NCI-H2107 (cell line): ENCODE data around the gene ARHGEF12.

ENCODE experiments used
- DNase-seq: peaks from one replicate; lab custom pipeline; 2025; lab: John Stamatoyannopoulos, UW

Gene ARHGEF12

GRCh38 chr11:120424185-120424969 is 88.2 kb downstream of the ARHGEF12 start:
- no peak for DNase-seq

DNA sequence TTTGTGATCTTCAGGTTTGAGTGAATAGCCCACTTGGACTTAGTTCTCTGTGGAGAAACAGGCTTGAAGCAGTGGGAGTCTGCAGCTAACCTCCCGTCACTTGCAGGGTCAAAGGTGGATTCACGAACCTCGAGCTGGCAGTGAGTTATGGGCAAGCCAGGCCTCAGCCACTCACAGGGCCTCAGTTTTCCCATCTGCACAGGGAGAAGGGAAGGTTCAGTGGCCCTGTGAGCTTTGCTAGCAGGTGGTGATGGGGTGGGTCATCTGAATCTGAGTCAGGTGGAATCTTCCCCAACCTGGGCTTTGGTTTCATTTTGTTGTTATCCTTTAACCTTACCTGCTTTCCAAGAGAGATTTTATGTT is 88.7 kb downstream of the ARHGEF12 start:
- DNase-seq = no peak

- no peak for DNase-seq
Measured at GRCh38 chr11:120425527-120425926, 89.3 kb downstream of the ARHGEF12 start.

GRCh38 chr11:120430146-120430545 is 93.9 kb downstream of the ARHGEF12 start:
- no peak for DNase-seq

DNA sequence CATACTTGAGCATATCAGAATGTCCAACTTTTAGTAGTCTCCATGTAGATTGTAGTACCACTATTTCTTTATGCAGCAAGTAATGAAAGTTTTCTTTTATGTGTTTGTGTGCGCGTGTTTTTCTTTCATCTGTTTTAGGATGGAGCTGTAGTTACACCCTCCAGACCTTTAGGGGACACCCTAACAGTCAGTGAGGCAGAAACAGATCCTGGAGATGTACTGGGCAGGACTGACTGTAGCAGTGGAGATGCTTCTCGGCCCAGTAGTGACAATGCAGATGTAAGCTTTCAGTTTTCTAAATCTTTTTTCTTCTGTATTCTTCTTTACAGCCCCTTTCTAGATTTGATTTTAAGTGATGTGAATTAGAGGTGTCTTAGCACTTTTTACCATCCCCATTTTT is 95.4 kb downstream of the ARHGEF12 start:
- DNase-seq = no peak

DNA sequence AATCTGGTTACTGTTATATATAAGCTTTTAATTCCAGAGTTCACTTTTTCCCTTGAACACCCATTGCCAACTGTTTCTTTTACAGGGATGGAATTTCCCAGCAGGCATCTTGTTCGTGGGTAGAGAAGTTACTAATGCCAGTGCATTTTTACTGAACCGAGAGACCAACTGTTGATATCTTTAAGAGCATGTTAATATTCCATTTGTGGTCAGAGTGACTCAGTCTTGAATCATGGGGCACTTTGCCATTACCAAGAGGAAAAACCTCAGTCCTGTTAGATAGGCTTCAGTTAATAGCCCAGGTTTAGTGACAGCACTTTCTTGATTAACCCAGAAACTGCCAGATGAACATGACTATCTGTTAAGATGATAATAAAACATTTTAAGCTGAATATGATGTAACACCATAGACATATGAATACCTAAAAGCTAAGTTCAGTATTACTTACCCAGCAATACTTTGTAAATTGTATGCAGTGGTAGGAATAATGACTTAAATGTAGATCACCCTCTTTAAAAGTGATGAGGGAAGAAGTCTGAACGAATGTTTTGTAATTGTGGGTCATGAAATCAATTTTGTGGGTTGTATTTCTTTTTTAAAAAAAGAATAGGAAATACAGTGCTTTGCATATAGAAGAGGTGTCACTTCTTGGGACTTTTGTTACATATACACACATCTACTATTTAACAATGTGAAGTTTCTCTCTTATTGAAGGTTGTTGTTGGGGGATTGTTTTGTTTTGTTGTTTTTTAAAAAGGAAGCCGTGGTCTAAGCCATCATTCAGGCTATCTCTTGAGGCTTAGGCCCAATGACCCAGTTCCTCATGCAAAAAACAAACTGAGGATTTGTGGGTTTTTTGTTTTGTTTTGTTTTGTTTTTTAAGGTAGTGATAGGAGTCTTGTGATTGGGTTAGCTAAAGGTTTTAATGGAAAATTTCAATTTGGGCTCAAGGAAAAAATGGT is 96.1 kb downstream of the ARHGEF12 start:
- DNase-seq = peak; percentile 34

GRCh38 chr11:120441592-120441991 is 105.4 kb downstream of the ARHGEF12 start:
- DNase-seq = no peak

GRCh38 chr11:120442031-120442430 is 105.8 kb downstream of the ARHGEF12 start:
- DNase-seq = no peak

DNA sequence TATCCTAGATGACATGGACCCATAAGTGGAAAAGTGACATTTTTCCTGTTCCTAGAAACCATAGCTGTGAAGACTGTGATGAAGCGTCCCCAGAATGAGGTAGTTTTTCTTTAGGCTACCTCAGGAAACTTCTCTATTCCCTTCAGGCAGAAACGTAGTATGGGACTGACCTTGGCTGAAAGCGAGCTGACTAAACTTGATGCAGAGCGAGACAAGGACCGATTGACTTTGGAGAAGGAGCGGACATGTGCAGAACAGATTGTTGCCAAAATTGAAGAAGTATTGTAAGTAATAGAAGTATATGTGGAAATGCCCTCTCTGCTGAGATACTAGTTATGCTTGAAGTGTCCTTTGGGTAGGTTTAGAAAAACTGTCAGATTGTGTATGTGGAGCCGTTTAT is 110.6 kb downstream of the ARHGEF12 start:
- no peak for DNase-seq

GRCh38 chr11:120448240-120448639 is 112.0 kb downstream of the ARHGEF12 start:
- DNase-seq = no peak

DNA sequence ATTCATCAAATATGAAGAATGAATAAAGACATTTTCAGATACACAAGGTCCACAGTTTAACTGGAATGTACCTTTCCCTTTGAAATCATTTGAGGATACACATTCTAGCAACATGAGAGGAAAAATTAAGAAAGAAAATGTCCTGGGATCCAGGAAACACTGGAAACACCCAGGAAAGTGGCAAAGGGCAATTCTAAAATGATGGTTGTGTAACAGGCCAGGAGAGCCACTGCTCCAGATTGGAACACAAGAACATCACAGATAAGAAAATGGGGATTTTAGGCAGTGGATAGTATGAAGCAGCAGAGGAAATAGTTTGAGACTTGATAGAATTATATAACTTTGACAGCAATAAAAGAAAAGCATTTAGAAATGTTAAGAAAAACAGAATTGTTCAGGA is 119.3 kb downstream of the ARHGEF12 start:
- no peak for DNase-seq

DNA sequence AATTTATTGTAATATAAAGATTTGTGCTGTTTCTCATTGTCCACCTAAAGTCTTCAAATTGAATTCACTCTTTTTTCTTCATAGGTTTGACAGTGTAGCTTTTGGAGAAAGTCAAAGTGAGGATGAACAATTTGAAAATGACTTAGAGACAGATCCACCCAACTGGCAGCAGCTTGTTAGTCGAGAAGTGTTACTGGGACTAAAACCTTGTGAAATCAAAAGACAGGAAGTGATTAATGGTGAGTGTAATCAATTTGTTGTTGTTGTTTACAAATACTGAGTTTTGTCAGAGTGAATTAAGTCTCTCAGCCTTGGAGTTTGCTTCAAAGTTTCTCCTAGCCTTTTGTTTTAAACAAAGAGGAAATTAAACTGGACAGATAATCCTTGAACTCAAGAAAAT is 121.8 kb downstream of the ARHGEF12 start:
- DNase-seq = no peak

DNA sequence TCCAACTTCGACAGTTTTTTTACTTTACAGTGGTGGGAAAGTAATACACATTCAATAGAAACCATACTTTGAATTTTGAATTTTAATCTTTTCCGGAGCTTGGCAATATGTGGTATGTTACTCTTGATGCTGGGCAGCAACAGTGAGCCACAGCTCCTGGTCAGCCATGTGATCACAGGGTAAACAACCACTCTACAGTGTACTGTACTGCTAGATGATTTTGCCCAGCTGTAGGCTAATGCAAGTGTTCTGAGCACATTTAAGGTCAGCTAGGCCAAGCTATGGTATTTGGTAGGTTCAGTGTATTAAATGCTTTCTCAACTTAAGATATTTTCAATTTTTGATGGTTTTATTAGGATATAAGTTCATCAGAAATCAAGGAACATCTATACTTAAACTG is 126.6 kb downstream of the ARHGEF12 start:
- no peak for DNase-seq

- DNase-seq = no peak
Measured at GRCh38 chr11:120465921-120466534, 129.8 kb downstream of the ARHGEF12 start.

DNA sequence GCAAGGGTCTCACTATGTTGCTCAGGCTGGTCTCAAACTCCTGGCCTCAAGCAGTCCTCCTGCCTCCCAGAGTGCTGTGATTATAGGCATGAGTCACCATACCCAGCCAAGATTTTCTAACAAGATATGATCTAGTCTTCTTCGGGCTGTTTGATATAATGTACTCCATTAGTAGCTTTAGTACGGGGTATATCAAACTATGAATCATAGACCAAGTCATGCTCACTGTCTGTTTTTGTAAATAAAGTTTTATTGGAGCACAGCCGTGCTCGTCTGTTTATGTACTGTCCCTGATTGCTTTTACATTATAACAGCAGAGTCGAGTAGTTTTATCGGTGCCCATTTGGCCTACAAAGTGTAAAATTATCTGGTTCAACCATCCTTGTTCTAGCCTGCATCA is 131.4 kb downstream of the ARHGEF12 start:
- DNase-seq = no peak

DNA sequence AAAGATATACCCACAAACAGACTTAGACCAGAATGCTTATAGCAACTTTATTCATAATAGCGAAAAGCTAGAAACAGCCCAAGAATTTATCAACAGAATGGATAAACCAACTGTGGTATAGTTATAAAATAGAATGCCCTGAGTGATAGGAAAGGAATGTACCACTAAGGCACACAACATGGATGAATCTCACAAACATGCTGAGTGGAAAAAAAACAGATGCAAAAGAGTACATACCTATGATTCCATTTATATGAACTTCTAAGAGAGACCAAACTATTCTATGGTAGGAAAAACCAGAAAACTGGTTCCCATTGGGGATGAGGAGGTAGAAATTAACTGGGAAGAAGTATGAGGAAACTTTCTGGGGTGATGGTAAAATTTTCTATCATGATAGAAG is 134.9 kb downstream of the ARHGEF12 start:
- no peak for DNase-seq

GRCh38 chr11:120471994-120472393 is 135.8 kb downstream of the ARHGEF12 start:
- no peak for DNase-seq

GRCh38 chr11:120473503-120473902 is 137.3 kb downstream of the ARHGEF12 start:
- DNase-seq = no peak

- DNase-seq = no peak
Measured at GRCh38 chr11:120482149-120482548, 145.9 kb downstream of the ARHGEF12 start.

GRCh38 chr11:120484722-120485121 is 148.5 kb downstream of the ARHGEF12 start:
- no peak for DNase-seq

GRCh38 chr11:120486138-120486537 is 149.9 kb downstream of the ARHGEF12 start:
- no peak for DNase-seq

GRCh38 chr11:120489799-120490198 is 153.6 kb downstream of the ARHGEF12 start:
- DNase-seq = no peak

DNA sequence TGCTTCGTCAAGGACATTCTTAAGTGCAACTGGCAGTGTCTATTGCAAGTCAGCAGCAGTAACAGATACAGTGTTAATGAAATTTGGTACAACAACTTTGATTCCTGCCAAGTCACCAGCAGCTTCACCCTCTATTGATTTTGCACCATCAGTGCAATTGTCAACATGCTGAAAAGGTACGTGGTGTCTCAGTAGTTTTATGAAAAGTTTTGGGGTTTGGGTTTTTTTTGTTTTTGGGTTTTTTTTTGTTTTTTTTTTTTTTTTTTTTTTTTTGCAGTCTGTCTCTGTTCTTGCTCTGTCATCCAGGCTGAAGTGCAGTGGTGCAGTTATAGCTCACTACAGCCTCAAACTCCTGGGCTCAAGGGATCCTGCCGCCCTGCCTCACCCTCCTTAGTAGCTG is 156.3 kb downstream of the ARHGEF12 start:
- no peak for DNase-seq
